Measurements from ENCODE around the gene AMBP.

Gene AMBP

DNA sequence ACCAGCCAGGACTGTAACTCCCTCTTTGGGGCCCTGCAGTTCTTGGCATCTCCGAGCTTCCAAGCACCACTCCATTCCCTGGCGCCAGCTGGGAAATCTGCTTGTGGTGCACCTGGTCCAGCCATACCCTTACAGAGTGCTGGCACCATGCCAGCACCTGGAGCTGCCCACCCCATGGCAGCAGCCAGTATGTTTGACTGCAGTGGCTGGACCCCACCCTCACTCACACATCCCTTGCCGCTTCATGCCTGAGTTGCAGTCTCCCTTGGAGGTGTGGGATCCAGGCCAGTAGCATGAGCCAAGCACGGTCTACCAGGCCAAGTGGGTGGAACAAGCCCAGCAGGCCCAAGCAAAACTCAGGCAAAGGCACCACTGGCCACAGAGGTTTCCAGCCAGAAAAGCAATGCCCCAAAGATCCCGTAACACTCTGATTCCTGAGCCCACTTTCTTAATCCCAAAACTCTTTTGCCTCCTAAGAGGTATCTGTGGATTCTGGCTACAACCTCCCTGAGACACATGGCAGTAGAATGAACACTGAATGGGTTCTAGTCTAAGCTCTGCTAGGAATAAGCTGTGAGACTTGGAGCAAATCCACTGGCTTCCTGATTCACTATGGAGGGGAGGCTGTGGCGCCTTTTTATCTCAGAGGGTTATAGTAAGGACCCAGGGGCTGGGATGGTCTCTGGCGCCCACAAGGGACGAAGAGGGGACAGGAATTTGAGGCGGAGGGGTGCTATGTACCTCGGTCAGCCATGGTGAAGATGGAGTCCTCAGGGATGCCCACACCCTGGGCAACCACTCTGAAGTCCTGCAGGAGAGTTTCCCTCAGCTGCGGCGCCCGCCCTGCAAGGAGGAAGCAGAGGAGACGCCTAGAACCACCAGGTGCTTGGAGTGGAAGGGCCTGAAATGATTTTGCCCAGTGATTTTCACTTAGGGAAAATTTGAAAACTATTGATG is 5.6 kb downstream of the AMBP start:
- FAIRE-seq: no peak

DNA sequence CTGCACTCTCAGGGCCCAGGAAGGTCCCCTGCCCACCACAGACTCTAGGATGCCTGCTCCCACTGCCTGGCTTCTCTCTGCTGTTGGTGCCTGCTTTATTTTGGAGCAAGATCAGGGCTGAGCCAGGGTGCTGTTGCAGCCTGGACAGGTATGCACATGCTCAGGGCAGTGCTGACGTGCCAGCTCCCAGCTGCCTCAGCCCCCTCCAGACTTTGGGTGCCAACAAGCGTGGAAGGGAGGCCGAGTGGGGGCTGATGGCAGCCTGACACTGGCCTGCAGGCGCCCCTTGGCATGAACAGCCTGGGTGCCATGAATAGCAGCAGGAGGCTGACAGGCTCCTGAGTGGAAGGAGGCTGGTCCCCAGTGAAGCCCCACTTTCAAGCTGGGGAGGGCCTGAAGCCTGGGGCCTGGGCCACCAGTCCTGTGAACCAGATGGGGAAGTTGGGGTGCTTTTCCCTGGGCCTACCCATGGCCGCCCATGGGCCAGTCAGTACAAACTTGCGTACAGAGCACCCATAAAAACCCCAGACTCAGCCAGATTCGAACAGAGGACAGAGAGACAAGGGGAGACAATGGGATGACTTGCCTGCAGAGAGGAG is 6.8 kb downstream of the AMBP start:
- FAIRE-seq: no peak

DNA sequence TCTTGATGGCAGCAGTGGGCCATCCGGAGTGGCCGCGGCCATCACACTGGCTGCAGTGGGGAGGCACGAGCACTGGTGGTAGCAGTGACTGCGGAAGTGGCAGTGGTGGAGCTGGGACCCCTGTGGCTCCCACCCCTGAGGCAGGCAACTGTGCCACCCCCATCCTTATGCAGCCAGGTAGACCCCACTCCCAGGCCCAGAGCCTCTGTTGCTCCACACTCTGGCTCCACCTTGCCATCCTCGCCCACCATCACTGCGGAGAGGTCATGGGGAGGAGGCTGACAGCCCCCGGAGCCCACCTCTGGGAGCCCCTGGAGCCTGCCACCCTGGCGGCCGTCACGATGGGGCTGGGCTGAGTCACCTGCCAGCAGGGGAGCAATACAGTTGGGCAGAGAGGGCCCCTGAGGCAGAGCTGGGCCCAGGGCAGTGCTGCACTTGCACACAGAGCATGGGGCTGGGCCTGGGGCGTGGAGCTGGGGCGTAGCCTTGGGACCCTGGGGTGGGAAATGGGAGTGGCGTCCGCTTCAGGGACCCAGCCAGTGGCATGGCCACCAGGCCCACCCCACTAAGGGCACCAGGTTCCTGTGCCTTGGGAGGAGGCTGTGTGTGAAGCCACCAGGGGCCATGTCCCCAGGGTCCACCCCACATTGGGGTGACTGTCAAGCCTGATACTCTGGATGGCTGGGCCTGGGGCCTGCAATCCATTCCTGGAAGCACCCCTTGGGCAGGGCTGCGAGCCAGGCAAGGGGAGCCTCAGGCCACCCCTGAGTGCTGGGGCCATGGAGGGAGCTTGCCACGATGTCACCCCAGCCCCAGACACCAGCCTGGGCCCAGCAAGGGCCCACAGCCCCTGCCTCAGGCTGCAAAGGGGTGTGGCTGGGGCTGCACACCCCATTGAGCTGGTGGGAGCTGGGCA is 7.7 kb downstream of the AMBP start:
- no peak for FAIRE-seq

DNA sequence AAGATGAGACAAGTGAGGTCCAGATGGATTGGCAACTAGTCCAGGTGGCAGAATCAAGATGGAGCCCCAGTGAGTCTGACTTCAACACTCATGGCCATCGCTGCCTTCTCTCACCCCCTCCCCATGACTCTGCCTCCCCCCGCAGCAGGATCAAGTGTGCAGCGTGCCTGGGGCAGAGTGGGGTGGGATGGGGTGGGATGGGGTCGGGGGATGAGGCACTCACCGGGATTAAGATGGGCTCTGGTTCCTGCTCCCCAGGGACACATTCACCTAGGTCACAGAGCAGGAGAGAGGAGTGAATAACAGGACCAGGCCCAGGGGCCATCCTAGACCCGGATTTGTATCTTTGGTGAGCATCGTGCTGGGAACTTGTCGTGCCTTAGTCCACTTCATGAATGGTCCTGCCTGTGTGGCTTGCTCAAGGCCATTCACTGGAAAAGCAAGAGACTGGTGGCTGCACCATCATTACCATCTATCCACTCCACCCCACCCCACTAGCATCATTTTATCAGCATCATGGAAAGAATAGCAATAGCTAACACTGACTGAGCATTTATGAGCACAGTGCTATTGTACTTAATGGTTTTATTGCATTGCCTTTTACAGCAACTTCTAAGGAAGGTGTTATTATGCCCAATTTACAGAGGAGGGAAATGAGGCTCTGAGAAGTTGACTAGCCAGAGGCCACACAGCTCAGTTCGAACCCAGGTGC is 8.5 kb downstream of the AMBP start:
- no peak for FAIRE-seq

DNA sequence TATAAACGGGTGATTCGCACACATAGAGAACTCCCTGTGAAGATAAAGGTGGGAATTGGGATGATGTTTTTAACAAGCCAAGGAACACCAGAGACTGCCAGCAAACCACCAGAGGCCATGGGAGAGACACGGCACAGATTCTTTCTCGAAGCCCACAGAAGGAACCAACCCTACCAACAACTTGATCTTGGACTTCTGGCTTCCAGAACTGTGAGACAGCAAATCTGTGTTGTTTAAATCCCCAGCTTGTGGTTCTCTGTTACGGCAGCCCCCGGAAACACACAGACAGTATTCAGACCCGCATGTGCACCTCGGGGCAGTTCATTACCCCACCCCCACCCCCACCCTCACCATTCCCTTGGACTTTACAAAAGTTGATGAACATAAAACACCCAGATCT is 12.8 kb downstream of the AMBP start:
- no peak for FAIRE-seq

DNA sequence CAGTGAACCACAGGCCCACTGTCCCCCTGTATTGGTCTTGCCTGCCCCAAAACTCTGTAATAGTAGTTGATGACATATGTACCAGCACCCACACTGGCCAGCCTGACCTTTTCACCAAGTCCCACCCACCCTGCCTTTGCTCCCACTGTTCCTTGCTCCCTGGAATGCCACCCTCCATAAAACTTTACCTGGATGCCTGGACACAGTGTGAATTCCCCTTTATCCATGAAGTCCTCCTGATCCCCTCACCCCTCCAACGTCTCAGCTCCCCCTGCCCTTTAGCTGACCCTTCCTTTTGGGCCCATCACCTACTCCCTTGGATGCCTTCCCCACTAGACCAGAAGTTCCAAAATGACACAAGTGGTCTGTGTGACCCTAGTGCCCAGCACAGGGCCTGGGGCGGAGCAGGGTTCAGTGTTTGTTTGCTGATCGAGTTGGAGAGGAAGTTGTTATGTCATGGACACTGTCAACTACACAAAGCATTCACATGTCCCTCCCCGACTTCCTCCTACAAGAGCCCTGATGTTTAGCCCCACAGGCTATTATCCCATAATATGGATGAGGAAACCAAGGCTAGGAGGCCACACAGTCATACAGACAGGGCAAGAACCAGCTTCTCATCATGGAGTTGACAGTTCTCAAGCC is 16.1 kb downstream of the AMBP start:
- FAIRE-seq: no peak

DNA sequence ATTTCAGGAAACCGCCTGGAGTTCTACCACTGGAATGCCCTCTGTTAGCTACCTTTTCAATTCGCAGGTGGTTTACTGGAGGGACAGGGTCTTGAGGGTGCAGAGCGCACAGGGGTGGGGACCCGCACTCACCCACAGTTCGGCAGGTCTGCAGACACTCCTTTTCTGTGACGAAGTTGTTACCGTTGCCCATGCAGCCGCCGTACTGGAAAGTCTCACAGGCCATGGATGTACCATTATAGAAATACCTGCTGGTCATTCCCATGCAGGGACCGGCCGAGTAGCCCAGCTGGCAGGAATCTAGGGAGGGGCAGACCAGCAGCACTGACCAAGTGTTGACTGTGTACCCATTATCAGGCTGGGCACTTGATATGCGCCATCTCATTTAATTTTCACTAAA is 16.8 kb downstream of the AMBP start:
- no peak for FAIRE-seq

DNA sequence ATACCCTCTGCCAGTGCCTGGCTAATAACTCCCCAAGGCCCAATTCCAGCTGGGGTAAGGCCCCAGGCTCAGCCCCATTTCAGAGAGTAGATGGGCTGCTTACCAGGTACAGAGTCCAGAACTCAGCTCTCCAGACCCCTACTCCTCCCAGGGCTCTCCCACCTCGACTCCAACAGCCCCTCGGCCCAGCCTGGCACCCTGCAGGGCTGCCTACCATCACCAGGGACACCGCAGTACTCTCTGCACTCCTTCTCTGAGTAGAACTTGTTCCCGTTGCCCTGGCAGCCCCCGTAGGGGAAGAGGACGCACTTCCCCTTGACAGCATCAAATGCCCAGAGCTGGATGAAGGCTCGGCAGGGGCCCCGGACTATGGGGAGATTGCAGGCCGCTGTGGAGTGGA is 17.4 kb downstream of the AMBP start:
- no peak for FAIRE-seq

DNA sequence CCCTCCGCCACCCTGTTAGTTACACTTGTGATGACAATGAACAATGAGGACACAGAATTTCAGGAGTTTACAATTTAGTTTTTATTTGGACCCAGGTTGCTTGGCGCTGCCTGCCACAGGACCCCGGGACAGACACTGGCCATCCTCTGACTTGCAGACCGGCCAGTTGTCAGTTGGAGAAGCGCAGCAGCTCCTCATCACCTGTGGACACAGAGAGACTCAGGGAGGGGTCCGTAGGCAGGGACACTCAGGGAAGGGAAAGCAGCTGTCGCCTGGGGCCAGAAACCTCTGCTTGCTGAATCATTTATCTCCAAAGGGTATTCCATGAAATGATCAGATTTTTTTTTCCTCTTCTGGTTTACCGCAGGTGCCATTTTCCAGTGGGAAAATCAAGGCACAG is 18.0 kb downstream of the AMBP start:
- no peak for FAIRE-seq

DNA sequence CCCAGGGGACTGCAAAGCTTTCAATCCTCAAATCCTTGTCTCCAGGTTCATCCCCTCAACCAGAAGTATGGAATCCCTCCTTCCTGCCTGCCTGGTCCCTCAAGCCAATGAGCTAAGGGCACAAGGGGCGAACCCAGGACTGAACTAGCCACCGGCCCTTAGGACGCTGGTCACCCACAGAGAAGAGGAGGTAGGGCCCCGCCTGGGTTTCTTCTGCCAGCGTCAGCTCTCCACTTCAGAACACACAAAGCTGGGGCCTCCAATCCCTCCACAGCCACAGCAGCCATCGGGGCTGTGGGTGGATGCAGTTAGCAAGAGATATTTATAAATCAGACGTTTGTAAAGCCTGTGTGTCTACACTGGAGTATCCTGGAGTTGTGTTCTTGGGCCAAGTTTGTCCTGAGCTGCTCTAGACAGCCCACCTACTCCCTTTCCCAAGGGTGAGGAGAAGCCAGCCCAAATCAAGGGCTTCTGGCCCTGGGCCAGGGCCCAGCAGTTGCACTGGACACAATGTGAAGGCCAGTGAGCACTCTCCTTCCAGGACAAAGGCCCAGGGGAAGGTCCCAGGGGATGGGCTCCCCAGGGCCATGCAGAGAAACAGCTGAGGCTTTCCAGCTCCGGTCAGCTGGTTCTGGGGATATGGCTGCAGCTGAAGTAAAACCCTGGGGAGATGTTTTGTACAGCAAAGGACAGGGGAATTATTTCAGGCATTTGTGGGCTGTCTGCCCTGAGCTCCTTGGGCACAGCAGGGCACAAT is 18.9 kb downstream of the AMBP start:
- FAIRE-seq: no peak

DNA sequence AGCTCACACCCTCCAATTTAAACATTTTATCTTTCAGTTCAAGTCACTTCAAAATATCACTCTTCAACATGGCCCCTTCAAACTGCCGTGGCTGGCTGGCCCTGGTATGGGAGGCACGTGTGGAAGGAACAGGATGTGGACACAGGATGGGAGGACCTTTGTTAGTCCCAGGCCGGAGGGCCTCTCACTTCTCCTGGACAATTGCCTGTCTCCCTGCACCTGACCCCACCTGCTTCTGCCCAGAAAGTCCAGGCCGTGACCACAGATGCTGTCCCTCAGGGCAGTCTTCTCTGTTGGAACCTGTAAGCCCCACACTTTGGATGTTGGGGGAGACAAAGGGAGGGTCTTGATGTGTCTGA is 19.4 kb downstream of the AMBP start:
- no peak for FAIRE-seq

DNA sequence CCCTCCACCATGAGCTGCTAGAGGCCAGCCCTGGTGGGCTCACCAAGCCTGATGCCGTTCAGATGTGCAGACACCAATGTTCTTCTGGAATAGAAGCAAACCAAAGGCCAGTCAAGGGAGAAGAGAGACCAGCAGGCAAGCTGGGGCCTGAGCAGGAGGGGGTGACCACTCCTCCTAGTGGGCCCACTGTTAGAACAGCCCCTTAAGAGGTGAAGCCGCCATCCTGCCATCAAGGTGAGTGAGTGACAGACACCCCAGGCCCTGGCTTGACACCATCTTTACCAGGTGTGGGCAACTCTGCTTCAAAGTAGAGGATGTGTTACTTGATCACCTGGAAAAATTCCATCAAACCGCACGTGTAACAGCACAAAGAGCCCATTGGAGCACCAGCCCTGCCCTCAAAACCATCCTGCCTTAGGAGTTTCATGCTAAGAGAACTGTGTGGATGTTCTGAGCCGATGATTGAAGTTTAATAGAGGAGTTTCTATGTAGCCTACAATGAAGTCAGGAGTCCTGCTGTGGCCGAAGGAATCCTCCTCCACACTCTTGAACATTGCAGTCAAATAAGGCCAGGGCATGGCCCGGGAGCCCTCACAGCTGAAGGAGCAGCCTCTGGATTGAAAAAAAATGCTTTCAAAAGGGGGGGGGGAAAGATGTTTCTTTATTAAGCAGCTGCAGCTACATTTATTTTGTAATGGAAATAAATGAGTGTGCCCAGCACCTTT is 20.8 kb downstream of the AMBP start:
- FAIRE-seq: no peak

DNA sequence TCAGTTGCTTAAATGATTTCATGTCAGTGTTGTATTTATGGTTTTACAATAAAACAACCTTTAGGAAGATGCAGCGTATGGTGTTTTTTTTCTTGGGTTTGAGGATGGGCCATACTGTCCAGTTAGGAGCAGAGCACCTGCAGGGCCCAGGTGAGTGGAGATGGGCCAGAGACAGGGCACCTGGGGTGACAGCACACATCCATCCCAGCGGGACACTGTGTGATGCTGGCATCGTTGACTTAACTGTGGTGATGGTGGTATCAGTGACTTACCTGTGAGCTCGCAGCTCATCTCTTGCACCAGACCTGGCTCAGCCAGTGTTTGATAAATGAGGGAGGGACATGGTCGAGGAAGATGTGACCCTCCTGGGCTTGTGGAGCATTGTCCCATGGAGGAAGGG is 21.6 kb downstream of the AMBP start:
- FAIRE-seq: no peak

DNA sequence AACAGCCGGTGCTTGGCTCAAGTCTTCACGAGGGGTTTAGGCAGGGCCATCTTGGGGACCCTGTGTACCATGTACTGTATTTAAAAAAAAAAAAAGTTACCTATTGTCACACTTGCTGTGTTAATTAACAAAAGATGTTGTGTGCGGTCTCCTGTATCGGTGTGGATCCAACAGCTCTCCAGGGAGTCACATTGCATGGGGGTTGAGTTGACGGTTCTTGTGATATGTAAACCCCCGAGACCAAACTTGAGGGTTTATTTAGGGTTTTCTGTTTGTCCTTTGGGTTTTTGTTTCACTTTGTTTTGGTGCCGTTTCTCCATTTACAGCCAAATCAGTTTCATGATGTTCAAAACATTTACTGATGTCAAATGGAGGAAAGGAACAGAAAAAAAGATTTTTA is 22.2 kb downstream of the AMBP start:
- FAIRE-seq: no peak

DNA sequence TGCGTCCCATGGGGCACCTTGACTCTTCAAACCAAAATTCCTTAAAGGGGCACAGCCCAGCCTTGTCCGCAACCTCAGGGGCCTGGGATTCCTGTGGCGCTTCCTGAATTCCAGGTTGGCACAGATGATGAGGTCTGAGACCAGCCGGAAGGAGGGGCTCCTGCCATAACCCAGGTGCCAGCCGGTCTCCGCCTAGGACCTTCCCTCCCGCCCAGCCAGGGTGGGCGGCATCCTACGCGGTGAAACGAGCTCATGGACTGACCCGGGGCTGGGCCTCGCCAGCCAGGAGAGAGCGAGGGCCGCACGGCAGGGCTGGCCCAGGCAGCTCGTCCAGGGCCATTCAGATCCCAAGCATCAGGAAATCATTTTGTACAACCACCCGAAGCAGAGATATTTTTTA is 23.0 kb downstream of the AMBP start:
- no peak for FAIRE-seq

DNA sequence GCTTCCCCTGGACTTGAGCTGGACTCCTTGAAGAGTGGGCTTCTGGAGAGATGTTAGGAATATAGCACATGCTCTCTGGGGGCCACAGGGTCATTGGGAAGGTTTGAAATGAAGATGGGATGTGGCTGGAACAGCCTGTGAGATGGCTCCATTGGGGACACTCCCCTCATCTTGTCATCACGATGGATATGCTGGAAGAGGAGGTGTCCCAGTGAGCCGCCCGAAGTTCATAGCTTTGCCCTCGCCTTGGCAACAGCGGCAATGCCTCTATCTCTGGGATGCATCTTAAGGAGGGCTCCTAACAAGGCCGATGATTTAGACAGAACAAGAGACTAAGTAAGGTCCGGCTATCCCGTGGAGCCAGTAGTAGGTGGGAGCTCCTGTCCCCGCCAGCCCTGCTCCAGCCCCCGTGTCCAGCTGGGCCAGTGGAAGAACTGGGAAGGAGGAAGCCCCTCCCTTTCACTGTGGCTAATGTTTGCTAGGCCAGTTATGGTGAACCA is 23.9 kb downstream of the AMBP start:
- no peak for FAIRE-seq

DNA sequence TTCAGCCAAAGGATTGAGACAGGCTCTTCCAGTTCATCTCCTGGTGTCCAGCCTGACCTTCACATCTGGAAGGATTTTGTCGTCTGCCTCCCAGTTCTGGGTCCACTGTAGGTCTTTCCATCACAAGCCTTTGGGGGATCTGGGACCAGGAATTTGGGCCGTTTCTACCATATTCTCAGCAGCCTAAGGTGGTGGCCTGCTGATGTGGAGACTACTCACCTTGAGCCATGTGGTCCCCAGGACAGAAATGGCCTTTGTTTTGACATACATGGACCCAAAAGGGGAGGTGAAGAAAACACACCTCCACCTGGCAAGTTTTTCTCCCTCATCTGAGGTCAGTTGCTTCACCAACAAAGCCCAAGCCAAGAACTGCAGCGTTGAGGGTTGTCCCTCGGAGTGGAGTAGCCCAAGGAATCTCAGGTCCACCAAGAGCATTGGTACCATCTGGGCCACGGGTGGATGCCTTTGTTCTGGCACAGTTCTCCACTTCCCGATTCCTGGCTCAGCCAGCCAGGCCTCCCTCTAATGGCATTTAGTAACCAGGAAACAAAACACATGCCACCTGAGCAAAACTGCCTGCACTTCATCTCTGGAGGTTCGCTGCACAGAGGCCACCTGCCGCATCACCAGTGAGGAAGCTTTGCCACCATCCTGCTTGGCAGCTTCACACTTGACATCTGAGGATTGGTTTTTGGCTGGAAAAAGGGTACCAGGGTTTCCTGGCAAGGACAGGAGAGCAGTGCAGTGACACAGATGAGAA is 24.7 kb downstream of the AMBP start:
- no peak for FAIRE-seq

DNA sequence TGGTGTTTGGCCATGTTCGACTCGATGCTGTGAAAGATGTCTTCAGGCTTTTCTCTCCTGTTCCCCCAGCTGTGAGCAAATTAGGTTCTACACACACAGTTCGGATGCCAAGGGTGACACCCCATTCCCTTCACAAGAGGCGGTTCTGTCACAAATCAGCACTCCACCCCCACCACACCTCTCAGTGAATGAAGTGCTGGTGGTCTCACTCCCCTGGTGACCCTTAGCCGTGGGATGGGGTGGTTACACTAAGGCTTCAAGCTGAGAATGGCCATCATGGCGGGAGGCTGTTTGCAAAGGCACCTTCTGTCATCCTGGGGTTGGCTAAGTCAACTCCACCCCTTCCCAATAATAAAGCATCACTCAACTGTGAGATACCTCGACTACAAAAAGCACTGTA is 26.4 kb downstream of the AMBP start:
- no peak for FAIRE-seq

DNA sequence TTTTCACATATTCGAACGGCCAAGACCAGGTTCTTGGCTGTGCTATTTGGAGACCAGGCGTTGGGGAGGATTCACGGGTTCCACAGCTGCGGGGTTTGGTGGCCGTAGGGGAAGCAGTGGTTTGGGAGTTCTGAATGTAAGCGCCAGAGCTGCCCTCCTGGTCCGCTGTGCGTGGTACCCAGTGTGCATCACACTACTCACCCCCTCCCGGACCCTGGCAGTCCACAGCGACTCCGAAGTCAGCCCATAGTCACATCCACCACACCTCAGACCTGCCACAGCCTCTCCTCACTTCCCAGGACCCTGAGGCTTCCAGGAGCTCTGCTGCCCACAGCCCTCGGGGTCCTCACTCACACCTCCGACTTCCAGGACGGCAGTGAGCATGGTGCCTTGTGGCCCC is 26.8 kb downstream of the AMBP start:
- no peak for FAIRE-seq

DNA sequence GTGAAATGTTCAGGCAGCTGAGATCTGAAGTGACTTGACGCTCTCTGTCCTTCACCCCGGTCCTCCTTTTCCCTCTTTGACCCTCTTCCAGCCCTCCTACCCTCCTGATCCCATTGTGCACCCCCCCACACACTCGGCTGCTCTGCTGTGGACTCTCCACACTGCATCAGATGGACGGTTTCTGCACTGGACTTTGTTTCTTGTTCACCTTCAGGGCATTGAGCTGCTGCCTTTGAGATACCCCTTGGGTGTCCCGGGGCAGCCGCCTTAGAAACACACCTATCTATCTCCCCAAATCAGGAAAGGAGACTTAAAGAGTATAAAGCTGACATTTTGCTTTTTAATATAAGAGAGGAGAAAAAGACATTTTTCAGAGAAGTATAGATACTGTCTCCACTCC is 27.5 kb downstream of the AMBP start:
- FAIRE-seq: no peak
